Fibroblast of mammary gland (primary cell): Measurements from ENCODE around the gene PAQR3.
A peak's percentile ranks its signal among the peaks of the same experiment; 100 is the strongest.
"Not testable (repeated sequence)": the region's sequence is repeated elsewhere in the genome, so short reads cannot be mapped to it uniquely, and the experiment has no call there.

ENCODE experiments used
- DNase-seq: peaks from one replicate; pipeline ENCODE4 v3.0.0-alpha.2; 2010; ENCODE audit warnings: low read depth
- H3K4me3 ChIP-seq: 2 replicates; pipeline ENCODE4 v1.5.1; 2011; ENCODE audit warnings: low read depth, mild to moderate bottlenecking, low read length, moderate library complexity; ENCODE audit not compliant: control insufficient read depth
- CTCF ChIP-seq: conservative IDR thresholded peaks from 2 replicates; pipeline ENCODE4 v1.5.1; 2011; ENCODE audit warnings: low read depth, low read length, inconsistent platforms; ENCODE audit not compliant: control insufficient read depth, insufficient read depth

Gene PAQR3

GRCh38 chr4:78889955-78890354 lies 49.3 kb downstream of the PAQR3 start:
- no peak overlapping the region for H3K4me3 ChIP-seq
- no peak for DNase-seq
- TF ChIP-seq CTCF, result no peak

GRCh38 chr4:78885598-78885997 lies 53.6 kb downstream of the PAQR3 start:
- H3K4me3 ChIP-seq, result no peak overlapping the region
- no peak for TF ChIP-seq CTCF
- DNase-seq, result no peak

- H3K4me3 ChIP-seq, result no peak overlapping the region
- DNase-seq, result no peak
- no peak for TF ChIP-seq CTCF
Measured at GRCh38 chr4:78880874-78881492, 58.3 kb downstream of the PAQR3 start.

GRCh38 chr4:78878031-78878430 lies 61.2 kb downstream of the PAQR3 start:
- H3K4me3 ChIP-seq, result no peak overlapping the region
- DNase-seq, result no peak
- TF ChIP-seq CTCF, result no peak

- peak; percentile 38 for DNase-seq
- no peak overlapping the region for H3K4me3 ChIP-seq
- TF ChIP-seq CTCF, result no peak
Measured at GRCh38 chr4:78876568-78877320, 62.5 kb downstream of the PAQR3 start.

GRCh38 chr4:78870056-78870455 lies 69.2 kb downstream of the PAQR3 start:
- no peak overlapping the region for H3K4me3 ChIP-seq
- no peak for TF ChIP-seq CTCF
- peak; percentile 21 for DNase-seq

- DNase-seq, H3K4me3 ChIP-seq: not testable (repeated sequence)
Measured at GRCh38 chr4:78868712-78869111, 70.5 kb downstream of the PAQR3 start.
